Activated naive CD8-positive, alpha-beta T cell (primary cell): Measurements from ENCODE around the gene WDR70.
"Not testable (repeated sequence)": the region's sequence is repeated elsewhere in the genome, so short reads cannot be mapped to it uniquely, and the experiment has no call there.

Experiments used
- H3K27ac Mint-ChIP-seq: one replicate; pipeline ENCODE4 v1.8.0; 2021; ENCODE audit warnings: mixed read lengths
- H3K27me3 Mint-ChIP-seq: one replicate; pipeline ENCODE4 v1.8.0; 2021; ENCODE audit warnings: mixed read lengths
- H3K36me3 Mint-ChIP-seq: one replicate; pipeline ENCODE4 v1.8.0; 2021; ENCODE audit warnings: mixed read lengths
- H3K4me1 Mint-ChIP-seq: one replicate; pipeline ENCODE4 v1.8.0; 2021; ENCODE audit warnings: low read depth, mixed read lengths
- H3K4me3 Mint-ChIP-seq: one replicate; pipeline ENCODE4 v1.8.0; 2021; ENCODE audit warnings: mild to moderate bottlenecking, mixed read lengths
- H3K9me3 Mint-ChIP-seq: one replicate; pipeline ENCODE4 v1.8.0; 2021; ENCODE audit warnings: low read depth, mixed read lengths

WDR70 gene

GRCh38 chr5:37435261-37435660, 56.1 kb downstream of the WDR70 start:
- no peak overlapping the region for H3K27ac Mint-ChIP-seq
- H3K4me1 Mint-ChIP-seq, result peaks cover 8% of the 10 kb centered on the region
- peaks cover 10% of the 10 kb centered on the region for H3K36me3 Mint-ChIP-seq

GRCh38 chr5:37436146-37436934, 57.2 kb downstream of the WDR70 start:
- Mint-ChIP-seq H3K9me3 (no peaks in the 10 kb centered on the region), H3K27me3 (no peaks in the 10 kb centered on the region), H3K36me3 (peaks cover 14% of the 10 kb centered on the region), H3K4me1 (peaks cover 8% of the 10 kb centered on the region), H3K27ac (no peak overlapping the region), H3K4me3 (no peak overlapping the region)

More at GRCh38 chr5:37435261-37435660, 56.1 kb downstream of the WDR70 start:
- Mint-ChIP-seq H3K4me3 (no peak overlapping the region), H3K27me3 (no peaks in the 10 kb centered on the region), H3K9me3 (no peaks in the 10 kb centered on the region)

- peaks cover 8% of the 10 kb centered on the region for H3K4me1 Mint-ChIP-seq
- H3K9me3 Mint-ChIP-seq, result no peaks in the 10 kb centered on the region
- no peaks in the 10 kb centered on the region for H3K27me3 Mint-ChIP-seq
- peaks cover 11% of the 10 kb centered on the region for H3K36me3 Mint-ChIP-seq
- no peak overlapping the region for H3K27ac Mint-ChIP-seq
- no peak overlapping the region for H3K4me3 Mint-ChIP-seq
Observed at GRCh38 chr5:37437711-37438110, 58.6 kb downstream of the WDR70 start.

GRCh38 chr5:37445783-37446182, 66.7 kb downstream of the WDR70 start:
- H3K9me3 Mint-ChIP-seq, H3K4me3 Mint-ChIP-seq, H3K27me3 Mint-ChIP-seq, H3K4me1 Mint-ChIP-seq, H3K27ac Mint-ChIP-seq: not testable (repeated sequence)
- peaks cover 29% of the 10 kb centered on the region for H3K36me3 Mint-ChIP-seq

- peaks cover 33% of the 10 kb centered on the region for H3K36me3 Mint-ChIP-seq
- H3K27ac Mint-ChIP-seq, result no peak overlapping the region
- peaks cover 12% of the 10 kb centered on the region for H3K9me3 Mint-ChIP-seq
- H3K4me1 Mint-ChIP-seq, result no peaks in the 10 kb centered on the region
- no peak overlapping the region for H3K4me3 Mint-ChIP-seq
- H3K27me3 Mint-ChIP-seq, result no peaks in the 10 kb centered on the region
Observed at GRCh38 chr5:37448941-37449340, 69.8 kb downstream of the WDR70 start.

- H3K9me3 Mint-ChIP-seq, result peaks cover 12% of the 10 kb centered on the region
- H3K27ac Mint-ChIP-seq, H3K4me3 Mint-ChIP-seq, H3K4me1 Mint-ChIP-seq, H3K27me3 Mint-ChIP-seq: not testable (repeated sequence)
- H3K36me3 Mint-ChIP-seq, result peaks cover 25% of the 10 kb centered on the region
Observed at GRCh38 chr5:37451991-37452390, 72.9 kb downstream of the WDR70 start.

GRCh38 chr5:37453252-37453651, 74.1 kb downstream of the WDR70 start:
- Mint-ChIP-seq H3K36me3 (peaks cover 26% of the 10 kb centered on the region), H3K9me3 (peaks cover 12% of the 10 kb centered on the region)
- H3K27me3 Mint-ChIP-seq, H3K27ac Mint-ChIP-seq, H3K4me1 Mint-ChIP-seq, H3K4me3 Mint-ChIP-seq: not testable (repeated sequence)

- Mint-ChIP-seq H3K9me3 (peaks cover 12% of the 10 kb centered on the region), H3K36me3 (peaks cover 21% of the 10 kb centered on the region)
- H3K4me1 Mint-ChIP-seq, H3K27ac Mint-ChIP-seq, H3K27me3 Mint-ChIP-seq, H3K4me3 Mint-ChIP-seq: not testable (repeated sequence)
Observed at GRCh38 chr5:37454402-37455055, 75.4 kb downstream of the WDR70 start.

GRCh38 chr5:37463191-37464051, 84.3 kb downstream of the WDR70 start:
- not testable (repeated sequence) for H3K4me3 Mint-ChIP-seq, H3K9me3 Mint-ChIP-seq, H3K27ac Mint-ChIP-seq, H3K4me1 Mint-ChIP-seq, H3K27me3 Mint-ChIP-seq
- peaks cover 11% of the 10 kb centered on the region for H3K36me3 Mint-ChIP-seq

GRCh38 chr5:37464581-37464980, 85.5 kb downstream of the WDR70 start:
- not testable (repeated sequence) for H3K27ac Mint-ChIP-seq, H3K9me3 Mint-ChIP-seq, H3K4me3 Mint-ChIP-seq, H3K4me1 Mint-ChIP-seq, H3K27me3 Mint-ChIP-seq
- H3K36me3 Mint-ChIP-seq, result peaks cover 18% of the 10 kb centered on the region

GRCh38 chr5:37469383-37469782, 90.3 kb downstream of the WDR70 start:
- H3K4me3 Mint-ChIP-seq, H3K4me1 Mint-ChIP-seq, H3K27ac Mint-ChIP-seq, H3K9me3 Mint-ChIP-seq, H3K27me3 Mint-ChIP-seq: not testable (repeated sequence)
- H3K36me3 Mint-ChIP-seq, result peaks cover 20% of the 10 kb centered on the region

- no peak overlapping the region for H3K27ac Mint-ChIP-seq
- H3K36me3 Mint-ChIP-seq, result peaks cover 18% of the 10 kb centered on the region
- no peak overlapping the region for H3K4me3 Mint-ChIP-seq
- no peaks in the 10 kb centered on the region for H3K4me1 Mint-ChIP-seq
- no peaks in the 10 kb centered on the region for H3K27me3 Mint-ChIP-seq
- peaks cover 5% of the 10 kb centered on the region for H3K9me3 Mint-ChIP-seq
Observed at GRCh38 chr5:37471666-37472197, 92.6 kb downstream of the WDR70 start.

GRCh38 chr5:37477426-37477825, 98.3 kb downstream of the WDR70 start:
- Mint-ChIP-seq H3K27ac (no peak overlapping the region), H3K9me3 (no peaks in the 10 kb centered on the region), H3K36me3 (peaks cover 38% of the 10 kb centered on the region), H3K27me3 (no peaks in the 10 kb centered on the region), H3K4me1 (no peaks in the 10 kb centered on the region), H3K4me3 (no peak overlapping the region)

- no peaks in the 10 kb centered on the region for H3K4me1 Mint-ChIP-seq
- H3K36me3 Mint-ChIP-seq, result peaks cover 41% of the 10 kb centered on the region
- no peak overlapping the region for H3K4me3 Mint-ChIP-seq
- no peaks in the 10 kb centered on the region for H3K27me3 Mint-ChIP-seq
- no peaks in the 10 kb centered on the region for H3K9me3 Mint-ChIP-seq
- no peak overlapping the region for H3K27ac Mint-ChIP-seq
Observed at GRCh38 chr5:37478121-37478894, 99.2 kb downstream of the WDR70 start.
